ENCODE results near the gene RPLP1. TPM values are rescaled to one million over a fixed set of nuclear protein-coding genes. Genes with fewer than 3 reads are reported as not detected.

RPLP1 gene
- total RNA-seq, 1 donor from 2014 or later, result 1,115 TPM

DNA sequence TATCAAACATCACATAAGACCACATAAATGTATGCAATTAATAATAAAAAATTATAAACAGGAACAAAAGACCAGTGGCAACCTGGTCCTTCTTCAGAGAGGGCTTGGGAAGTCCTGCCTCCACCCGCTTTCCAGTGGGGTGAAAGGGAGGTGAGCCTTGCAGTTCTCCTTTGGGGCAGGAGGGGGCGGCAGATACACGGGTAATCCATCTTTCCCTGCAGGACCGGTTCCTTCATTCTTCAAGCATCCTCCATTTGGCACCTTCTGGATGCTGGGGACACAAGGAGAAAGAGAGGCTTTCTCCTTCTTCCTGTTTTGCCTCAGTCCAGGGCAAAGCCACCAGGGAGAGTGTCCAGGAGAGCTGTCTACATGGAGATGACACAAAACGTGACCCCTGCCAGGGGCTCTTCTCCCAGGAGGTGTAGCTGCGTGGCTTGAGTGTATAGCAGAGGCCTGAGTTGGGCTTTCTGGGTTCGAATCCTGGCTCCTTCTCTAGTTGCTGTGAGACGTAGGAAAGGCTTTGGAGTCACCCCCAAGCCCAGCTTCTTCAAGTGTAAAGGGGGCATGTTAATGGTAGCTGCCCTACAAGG, 23.2 kb downstream of the RPLP1 start:
- Mint-ChIP-seq H3K9me3 (ENCODE audit: low read depth) (peaks cover 9% of the 10 kb centered on the region), H3K36me3 (ENCODE audit: insufficient read depth) (peaks cover 2% of the 10 kb centered on the region), H3K4me1 (ENCODE audit: low read depth) (no peaks in the 10 kb centered on the region), H3K27ac (no peak overlapping the region), H3K27me3 (peaks cover 56% of the 10 kb centered on the region), H3K4me3 (ENCODE audit: low read depth) (no peak overlapping the region)
- TF ChIP-seq, protein P1, sequence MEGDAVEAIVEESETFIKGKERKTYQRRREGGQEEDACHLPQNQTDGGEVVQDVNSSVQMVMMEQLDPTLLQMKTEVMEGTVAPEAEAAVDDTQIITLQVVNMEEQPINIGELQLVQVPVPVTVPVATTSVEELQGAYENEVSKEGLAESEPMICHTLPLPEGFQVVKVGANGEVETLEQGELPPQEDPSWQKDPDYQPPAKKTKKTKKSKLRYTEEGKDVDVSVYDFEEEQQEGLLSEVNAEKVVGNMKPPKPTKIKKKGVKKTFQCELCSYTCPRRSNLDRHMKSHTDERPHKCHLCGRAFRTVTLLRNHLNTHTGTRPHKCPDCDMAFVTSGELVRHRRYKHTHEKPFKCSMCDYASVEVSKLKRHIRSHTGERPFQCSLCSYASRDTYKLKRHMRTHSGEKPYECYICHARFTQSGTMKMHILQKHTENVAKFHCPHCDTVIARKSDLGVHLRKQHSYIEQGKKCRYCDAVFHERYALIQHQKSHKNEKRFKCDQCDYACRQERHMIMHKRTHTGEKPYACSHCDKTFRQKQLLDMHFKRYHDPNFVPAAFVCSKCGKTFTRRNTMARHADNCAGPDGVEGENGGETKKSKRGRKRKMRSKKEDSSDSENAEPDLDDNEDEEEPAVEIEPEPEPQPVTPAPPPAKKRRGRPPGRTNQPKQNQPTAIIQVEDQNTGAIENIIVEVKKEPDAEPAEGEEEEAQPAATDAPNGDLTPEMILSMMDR (IDR thresholded peaks at IDR 0.05; ENCODE audit: unreplicated experiment), result peak; percentile 92
- peak; percentile 73 for DNase-seq (ENCODE audit: low spot score, unreplicated experiment)

DNA sequence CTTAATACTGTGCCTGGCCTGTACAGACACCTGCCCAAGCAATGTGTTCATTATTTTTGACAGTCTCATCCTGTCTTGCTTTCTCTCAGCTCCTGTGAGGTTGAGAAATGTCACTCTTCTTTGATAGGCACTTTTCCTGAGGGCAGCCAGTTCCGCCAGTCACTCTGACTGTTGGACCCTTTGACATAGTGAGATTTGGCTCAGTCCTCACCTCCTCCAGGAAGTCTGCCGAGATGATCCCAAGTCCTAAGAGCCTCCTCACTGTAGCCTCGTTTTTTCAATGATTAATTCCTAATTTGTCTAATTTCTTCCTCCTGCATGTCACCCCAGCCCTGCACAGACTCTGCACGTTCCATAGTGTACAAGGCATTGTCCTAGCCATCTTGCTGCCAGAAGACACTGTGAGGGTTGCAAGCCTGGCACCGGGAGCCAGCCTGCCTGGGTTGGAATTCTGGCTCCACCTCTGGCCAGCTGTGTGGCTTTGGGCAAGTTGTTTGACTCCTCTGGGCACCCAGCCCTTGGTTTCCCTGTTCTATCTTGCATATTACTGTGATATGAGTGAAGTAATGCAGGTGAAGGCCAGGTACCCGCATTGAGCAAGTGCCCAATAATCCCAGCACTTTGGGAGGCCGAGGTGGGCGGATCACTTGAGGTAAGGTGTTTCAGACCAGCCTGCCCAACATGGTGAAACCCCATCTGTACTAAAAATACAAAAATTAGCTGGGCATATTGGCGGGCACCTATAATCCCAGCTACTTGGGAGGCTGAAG, 24.3 kb downstream of the RPLP1 start:
- Mint-ChIP-seq H3K4me3 (ENCODE audit: low read depth) (no peak overlapping the region), H3K27ac (no peak overlapping the region), H3K9me3 (ENCODE audit: low read depth) (peaks cover 9% of the 10 kb centered on the region), H3K4me1 (ENCODE audit: low read depth) (no peaks in the 10 kb centered on the region), H3K36me3 (ENCODE audit: insufficient read depth) (peaks cover 2% of the 10 kb centered on the region), H3K27me3 (peaks cover 53% of the 10 kb centered on the region)
- no peak for DNase-seq (ENCODE audit: low spot score, unreplicated experiment)
- TF ChIP-seq, protein P1 (IDR thresholded peaks at IDR 0.05; ENCODE audit: unreplicated experiment), result no peak

DNA sequence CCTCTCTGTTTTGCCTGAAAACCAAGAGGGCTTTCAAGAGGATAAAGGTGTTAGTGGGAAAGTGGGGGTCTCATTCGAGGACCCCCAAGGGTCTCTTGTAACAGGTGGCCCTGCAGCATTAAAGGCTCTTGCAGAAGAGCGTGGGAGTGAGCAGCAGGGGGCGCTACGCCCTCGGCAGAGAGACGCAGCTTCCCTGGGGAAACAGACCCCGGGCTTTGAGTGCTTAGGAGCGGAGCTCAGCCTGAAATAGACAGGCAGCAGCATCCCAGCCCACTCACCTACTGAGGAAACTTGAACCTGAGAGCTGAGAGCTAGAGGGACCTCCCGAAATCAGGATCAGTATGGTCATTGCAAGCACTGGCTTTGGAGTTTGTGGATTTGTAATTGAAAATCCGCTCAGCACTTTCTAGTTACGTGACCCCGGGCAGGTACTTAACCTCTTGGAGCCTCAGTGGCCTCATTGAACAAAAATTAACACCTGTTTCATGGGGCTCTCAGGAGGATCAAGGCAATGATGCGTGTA, 25.7 kb downstream of the RPLP1 start:
- Mint-ChIP-seq H3K4me3 (ENCODE audit: low read depth) (no peak overlapping the region), H3K9me3 (ENCODE audit: low read depth) (peaks cover 9% of the 10 kb centered on the region), H3K36me3 (ENCODE audit: insufficient read depth) (peaks cover 2% of the 10 kb centered on the region), H3K4me1 (ENCODE audit: low read depth) (no peaks in the 10 kb centered on the region), H3K27ac (no peak overlapping the region), H3K27me3 (peaks cover 54% of the 10 kb centered on the region)
- peak; percentile 64 for DNase-seq (ENCODE audit: low spot score, unreplicated experiment)
- TF ChIP-seq, protein P1 (IDR thresholded peaks at IDR 0.05; ENCODE audit: unreplicated experiment), result peak; percentile 96

DNA sequence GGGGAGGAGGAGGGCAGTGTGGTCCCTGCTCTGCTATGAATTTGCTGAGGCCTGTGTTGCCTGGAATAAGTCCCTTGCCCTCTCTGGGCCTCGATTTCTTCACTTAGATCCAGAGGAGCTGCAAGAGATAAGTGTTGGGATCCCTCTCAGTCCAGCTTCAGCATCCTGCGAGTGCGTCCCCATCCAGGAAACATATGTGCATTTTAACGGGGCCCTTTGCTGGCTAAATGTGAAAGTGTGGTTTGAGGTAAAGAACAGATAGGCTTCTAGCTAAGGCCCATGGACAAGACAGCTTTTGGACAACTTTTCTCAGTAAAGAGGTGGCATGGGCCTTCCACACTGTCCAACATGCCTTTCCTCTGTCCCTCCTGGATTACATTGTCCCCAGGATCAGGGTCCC, 26.5 kb downstream of the RPLP1 start:
- TF ChIP-seq, protein P1 (IDR thresholded peaks at IDR 0.05; ENCODE audit: unreplicated experiment), result no peak
- Mint-ChIP-seq H3K4me1 (ENCODE audit: low read depth) (no peaks in the 10 kb centered on the region), H3K4me3 (ENCODE audit: low read depth) (no peak overlapping the region), H3K27ac (no peak overlapping the region), H3K27me3 (peaks cover 59% of the 10 kb centered on the region), H3K36me3 (ENCODE audit: insufficient read depth) (peaks cover 2% of the 10 kb centered on the region), H3K9me3 (ENCODE audit: low read depth) (peaks cover 9% of the 10 kb centered on the region)
- no peak for DNase-seq (ENCODE audit: low spot score, unreplicated experiment)

DNA sequence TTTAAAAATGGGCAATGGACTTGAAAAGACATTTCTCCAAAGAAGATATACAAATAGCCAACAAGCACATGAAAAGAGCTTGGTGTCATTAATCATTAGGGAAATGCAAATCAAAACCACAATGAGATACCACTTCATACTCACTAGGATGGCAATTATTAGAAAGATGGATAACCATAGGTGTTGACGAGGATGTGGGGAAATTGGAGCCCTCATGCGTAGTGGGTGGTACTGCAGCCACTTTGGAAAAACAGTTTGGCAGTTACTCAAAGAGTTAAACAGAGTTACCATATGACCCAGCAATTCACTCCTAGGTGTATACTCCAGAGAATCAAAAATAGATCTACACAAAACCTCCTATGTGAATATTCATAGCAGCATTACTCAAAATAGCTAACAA, 27.4 kb downstream of the RPLP1 start:
- Mint-ChIP-seq H3K27ac (no peak overlapping the region), H3K36me3 (ENCODE audit: insufficient read depth) (peaks cover 2% of the 10 kb centered on the region), H3K4me1 (ENCODE audit: low read depth) (no peaks in the 10 kb centered on the region), H3K9me3 (ENCODE audit: low read depth) (peaks cover 9% of the 10 kb centered on the region), H3K27me3 (peaks cover 59% of the 10 kb centered on the region), H3K4me3 (ENCODE audit: low read depth) (no peak overlapping the region)
- DNase-seq (ENCODE audit: low spot score, unreplicated experiment), result no peak
- TF ChIP-seq, protein P1 (IDR thresholded peaks at IDR 0.05; ENCODE audit: unreplicated experiment), result no peak
